ENCODE measurements around the gene KRTAP5-4. TPM values are rescaled to one million over a fixed set of nuclear protein-coding genes. Genes with fewer than 3 reads are reported as not detected.

Gene KRTAP5-4
- total RNA-seq, 1 experiment from 2014 or later, result not detected

- intact Hi-C loops (cut with micrococcal nuclease; ENCODE audit: unreplicated experiment), result no loop called here
Observed at GRCh38 chr11:1645357-1645821, 23.5 kb upstream of the KRTAP5-4 start.

GRCh38 chr11:1644601-1645356 lies 22.8 kb upstream of the KRTAP5-4 start:
- CTCF ChIA-PET, result no interaction called here

More at GRCh38 chr11:1645357-1645821, 23.5 kb upstream of the KRTAP5-4 start:
- no peaks in the 10 kb centered on the region for H3K79me2 ChIP-seq (ENCODE audit: low read depth)
- no peaks in the 10 kb centered on the region for H3K36me3 ChIP-seq (ENCODE audit: low read depth)
- H3K27ac ChIP-seq, result no peak overlapping the region
- H3K4me2 ChIP-seq, result no peak overlapping the region
- CTCF ChIA-PET, result no interaction called here
- H2AFZ ChIP-seq, result no peak overlapping the region
- H3K27me3 ChIP-seq (ENCODE audit: insufficient read depth, low read depth), result peaks cover 44% of the 10 kb centered on the region
- no peak overlapping the region for H3K4me3 ChIP-seq
- no peaks in the 10 kb centered on the region for H3K4me1 ChIP-seq (replicated peaks; ENCODE audit: insufficient read depth)
- no peaks in the 10 kb centered on the region for H3F3A ChIP-seq (ENCODE audit: insufficient read depth, low read depth)
- H3K9me3 ChIP-seq (ENCODE audit: insufficient read depth, low read depth), result no peaks in the 10 kb centered on the region
- no TSS peak for BruUV-seq (replicated peaks)
- H4K20me1 ChIP-seq (ENCODE audit: insufficient read depth), result no peaks in the 10 kb centered on the region
- DNase-seq, result no peak
- no peaks in the 10 kb centered on the region for H3K9me2 ChIP-seq (ENCODE audit: insufficient read depth)
- no peak for TF ChIP-seq EZH2 (IDR thresholded peaks at IDR 0.05; ENCODE audit: low read depth)
- no peak for TF ChIP-seq CTCF (conservative IDR thresholded peaks at IDR 0.05)
- POLR2A ChIA-PET (ENCODE audit: unreplicated experiment), result no interaction called here

GRCh38 chr11:1643146-1643690 lies 21.3 kb upstream of the KRTAP5-4 start:
- H3K4me3 ChIP-seq, result no peak overlapping the region
- H3K79me2 ChIP-seq (ENCODE audit: low read depth), result no peaks in the 10 kb centered on the region
- H3K4me1 ChIP-seq (replicated peaks; ENCODE audit: insufficient read depth), result no peaks in the 10 kb centered on the region
- no peaks in the 10 kb centered on the region for H3K9me2 ChIP-seq (ENCODE audit: insufficient read depth)
- CTCF ChIA-PET, result no interaction called here
- no peaks in the 10 kb centered on the region for H3K9me3 ChIP-seq (ENCODE audit: insufficient read depth, low read depth)
- H3F3A ChIP-seq (ENCODE audit: insufficient read depth, low read depth), result no peaks in the 10 kb centered on the region
- H4K20me1 ChIP-seq (ENCODE audit: insufficient read depth), result no peaks in the 10 kb centered on the region
- H3K36me3 ChIP-seq (ENCODE audit: low read depth), result no peaks in the 10 kb centered on the region
- no TSS peak for BruUV-seq (replicated peaks)
- intact Hi-C loops (cut with micrococcal nuclease; ENCODE audit: unreplicated experiment), result no loop called here
- POLR2A ChIA-PET (ENCODE audit: unreplicated experiment), result no interaction called here
- TF ChIP-seq EZH2 (IDR thresholded peaks at IDR 0.05; ENCODE audit: low read depth) (no peak), CTCF (conservative IDR thresholded peaks at IDR 0.05) (no peak)
- H3K27ac ChIP-seq, result no peak overlapping the region
- DNase-seq, result no peak
- H2AFZ ChIP-seq, result no peak overlapping the region
- H3K4me2 ChIP-seq, result no peak overlapping the region
- H3K27me3 ChIP-seq (ENCODE audit: insufficient read depth, low read depth), result peaks cover 55% of the 10 kb centered on the region

More at GRCh38 chr11:1644601-1645356, 22.8 kb upstream of the KRTAP5-4 start:
- no peaks in the 10 kb centered on the region for H3K9me2 ChIP-seq (ENCODE audit: insufficient read depth)
- no peak for DNase-seq
- H3K4me3 ChIP-seq, result no peak overlapping the region
- H3K4me1 ChIP-seq (replicated peaks; ENCODE audit: insufficient read depth), result no peaks in the 10 kb centered on the region
- no peak overlapping the region for H3K27ac ChIP-seq
- H4K20me1 ChIP-seq (ENCODE audit: insufficient read depth), result no peaks in the 10 kb centered on the region
- H3K9me3 ChIP-seq (ENCODE audit: insufficient read depth, low read depth), result no peaks in the 10 kb centered on the region
- POLR2A ChIA-PET (ENCODE audit: unreplicated experiment), result no interaction called here
- peaks cover 50% of the 10 kb centered on the region for H3K27me3 ChIP-seq (ENCODE audit: insufficient read depth, low read depth)
- H2AFZ ChIP-seq, result no peak overlapping the region
- no peaks in the 10 kb centered on the region for H3K79me2 ChIP-seq (ENCODE audit: low read depth)
- no peaks in the 10 kb centered on the region for H3K36me3 ChIP-seq (ENCODE audit: low read depth)
- BruUV-seq (replicated peaks), result no TSS peak
- H3K4me2 ChIP-seq, result no peak overlapping the region
- H3F3A ChIP-seq (ENCODE audit: insufficient read depth, low read depth), result no peaks in the 10 kb centered on the region
- TF ChIP-seq EZH2 (IDR thresholded peaks at IDR 0.05; ENCODE audit: low read depth), result no peak
- TF ChIP-seq CTCF (conservative IDR thresholded peaks at IDR 0.05), result no peak
- intact Hi-C loops (cut with micrococcal nuclease; ENCODE audit: unreplicated experiment), result no loop called here

Measured in PC-9 (cell line).